Fibroblast of the conjunctiva (primary cell): ENCODE data around the gene BAK1.
"Not testable (repeated sequence)": the region's sequence is repeated elsewhere in the genome, so short reads cannot be mapped to it uniquely, and the experiment has no call there.

Experiments used
- DNase-seq: peaks from one replicate; pipeline ENCODE4 v3.0.0-alpha.2; 2010; ENCODE audit warnings: low read depth

The BAK1 gene

DNA sequence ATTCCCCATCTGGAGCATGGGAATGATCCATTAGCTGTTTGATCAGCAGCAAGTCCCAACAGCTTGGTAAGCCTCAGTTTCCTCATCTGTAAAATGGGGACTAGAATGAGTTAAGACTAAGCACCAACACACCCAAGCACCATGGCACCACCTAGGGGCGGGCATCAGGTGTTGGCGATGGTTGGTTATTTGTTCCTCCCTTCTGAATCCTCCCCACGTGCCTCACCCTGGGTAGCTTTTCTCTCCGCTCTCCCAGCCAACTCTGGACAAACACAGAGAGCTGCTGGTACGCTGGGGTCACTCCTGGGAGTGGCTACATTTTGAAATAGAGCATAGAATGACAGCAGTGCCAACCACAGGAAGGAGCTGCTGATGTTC, 27.7 kb upstream of the BAK1 start:
- DNase-seq: no peak

DNA sequence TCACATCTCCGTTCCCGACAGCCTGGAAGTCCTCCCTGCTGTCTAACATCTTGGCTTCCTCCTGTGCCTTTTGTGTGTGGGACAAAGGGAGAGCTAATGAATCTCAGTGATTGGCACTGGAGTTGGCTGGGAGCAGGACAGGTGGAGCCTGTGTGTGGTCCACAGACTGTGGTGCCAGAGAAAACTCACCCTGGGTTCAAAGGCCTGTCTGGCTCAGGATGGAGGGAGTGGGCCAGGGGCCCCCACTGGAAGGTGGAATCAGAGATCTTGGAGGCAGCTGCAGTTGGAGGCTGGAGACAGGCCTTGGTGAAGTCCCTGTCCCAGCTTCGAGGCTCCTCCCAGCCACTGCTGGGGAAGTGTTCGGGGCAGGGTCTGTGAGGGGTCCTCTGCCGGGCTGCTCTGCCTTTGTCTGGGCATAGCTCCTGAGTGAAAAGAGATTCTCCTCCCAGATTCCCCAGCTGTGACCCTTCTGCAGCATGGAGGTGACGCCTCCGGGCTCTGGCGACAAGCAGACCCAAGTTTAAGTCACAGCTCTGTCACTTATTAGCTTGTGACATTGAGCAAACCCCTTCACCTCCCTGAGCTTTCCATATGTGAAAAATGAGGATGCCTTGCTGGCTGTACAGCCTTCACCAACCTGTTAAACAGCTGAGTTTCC, 27.2 kb upstream of the BAK1 start:
- DNase-seq: no peak

DNA sequence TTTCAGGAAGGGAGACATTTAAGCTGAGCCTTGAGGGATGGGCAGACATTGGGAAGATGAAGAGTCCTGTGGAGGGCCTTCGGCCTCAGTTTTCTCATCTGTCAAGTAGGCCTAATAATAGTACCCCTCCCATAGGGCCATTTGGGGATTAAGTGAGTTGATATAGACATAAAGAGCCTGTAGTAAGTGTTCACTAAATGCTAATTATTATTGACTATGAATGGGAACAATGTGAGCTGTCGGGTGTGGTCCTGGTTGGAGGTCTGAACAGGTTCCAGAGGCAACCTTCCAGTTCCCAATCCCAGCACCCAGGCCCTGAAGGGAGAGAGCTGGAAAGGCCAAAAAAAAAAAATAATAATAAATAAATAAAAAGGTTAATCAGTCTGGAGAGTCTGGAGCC, 26.6 kb upstream of the BAK1 start:
- DNase-seq: no peak

DNA sequence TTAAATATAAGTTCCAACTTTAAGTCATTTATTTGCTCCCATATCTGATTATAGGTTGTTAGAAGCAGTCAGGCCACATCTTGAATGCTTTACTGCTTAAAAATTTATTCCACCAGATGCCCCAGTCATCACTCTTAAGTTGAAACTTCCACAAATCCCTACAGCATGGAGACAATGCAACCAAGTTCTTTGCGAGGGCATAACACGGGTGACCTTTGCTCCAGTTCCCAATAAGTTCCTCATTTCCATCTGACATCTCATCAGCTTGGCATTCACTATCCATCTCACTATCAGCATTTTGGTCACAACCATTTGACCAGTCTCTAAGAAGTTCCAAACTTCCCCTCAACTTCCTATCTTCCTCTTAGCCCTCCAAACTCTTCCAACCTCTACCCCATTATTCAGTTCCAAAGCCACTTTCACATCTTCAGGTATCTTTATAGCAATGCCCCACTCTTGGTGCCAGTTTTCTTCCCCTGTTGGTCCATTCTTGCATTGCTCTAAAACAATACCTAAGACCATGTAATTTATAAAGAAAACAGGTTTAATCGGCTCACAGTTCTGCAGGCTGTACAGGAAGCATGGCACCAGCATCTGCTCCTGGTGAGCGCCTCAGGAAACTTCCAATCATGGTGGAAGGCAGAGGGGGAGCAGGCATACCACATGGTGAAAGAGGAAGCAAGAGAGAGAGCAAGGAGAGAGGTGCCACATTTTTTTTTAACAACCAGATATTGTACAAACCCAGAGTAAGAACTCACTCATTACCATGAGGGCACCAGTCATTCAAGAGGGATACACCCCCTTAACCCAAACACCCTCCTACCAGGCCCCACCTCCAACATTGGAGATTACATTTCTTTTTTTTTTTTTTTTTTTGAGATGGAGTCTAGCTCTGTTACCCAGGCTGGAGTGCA, 25.1 kb upstream of the BAK1 start:
- DNase-seq: no peak

DNA sequence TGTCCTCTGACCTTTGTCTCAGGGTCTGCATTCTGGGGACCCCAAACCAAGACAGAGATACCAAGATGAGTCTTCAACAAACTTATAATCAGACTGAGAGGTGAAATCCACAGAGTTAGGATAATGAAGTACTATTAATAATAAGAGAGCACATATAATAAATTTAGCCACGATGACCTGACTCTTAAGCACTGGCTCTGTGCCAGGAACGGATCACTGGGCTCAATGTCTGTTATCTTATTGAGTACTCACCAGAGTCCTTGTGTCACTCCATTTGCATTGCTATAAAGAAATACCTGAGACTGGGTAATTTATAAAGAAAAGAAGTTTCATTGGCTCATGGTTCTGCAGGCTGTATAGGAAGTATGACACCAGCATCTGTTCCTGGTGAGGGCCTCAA, 22.1 kb upstream of the BAK1 start:
- DNase-seq: no peak

DNA sequence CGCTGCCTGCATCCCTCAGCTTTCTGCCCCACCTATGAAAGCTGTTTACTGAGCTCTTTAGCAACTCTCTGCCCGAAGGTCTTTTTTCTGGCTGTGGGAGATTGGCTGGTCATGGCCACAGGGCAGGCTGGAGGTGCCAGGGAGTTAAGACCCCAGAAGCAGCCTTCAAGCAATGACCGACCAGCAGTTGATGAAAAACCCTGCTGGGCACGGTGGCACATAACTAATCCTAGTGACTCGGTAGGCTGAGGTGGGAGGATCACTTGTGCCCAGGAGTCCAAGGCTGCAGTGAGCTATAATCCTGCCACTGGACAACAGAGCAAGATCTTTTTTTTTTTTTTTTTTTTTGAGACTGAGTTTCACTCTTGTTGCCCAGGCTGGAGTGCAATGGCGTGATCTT, 20.7 kb upstream of the BAK1 start:
- DNase-seq: no peak

DNA sequence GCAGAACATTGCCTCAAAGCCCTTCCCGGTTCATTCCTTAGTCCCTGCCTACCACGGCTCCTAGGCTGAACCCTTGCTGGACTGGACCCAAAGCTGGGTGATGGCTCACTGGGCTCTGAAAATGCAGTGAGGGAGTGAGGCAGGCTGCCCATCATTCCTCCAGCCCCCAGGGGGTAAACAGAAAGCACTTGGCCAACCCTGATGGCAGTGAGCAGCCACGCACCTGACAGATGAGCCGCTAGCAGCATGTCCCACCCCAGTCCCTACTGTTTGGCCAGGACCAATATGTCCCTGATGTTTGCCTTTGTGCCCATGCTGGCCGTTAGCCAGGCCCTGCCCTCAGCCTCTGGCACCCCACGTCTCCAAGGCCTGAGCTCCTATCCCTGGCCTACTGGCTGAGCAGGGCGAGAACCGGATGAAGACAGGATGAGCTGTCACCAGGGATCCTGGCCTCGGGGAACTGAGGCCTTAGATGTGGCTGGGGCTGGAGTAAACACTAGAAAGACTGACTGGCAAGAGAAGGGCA, 19.4 kb upstream of the BAK1 start:
- no peak for DNase-seq

DNA sequence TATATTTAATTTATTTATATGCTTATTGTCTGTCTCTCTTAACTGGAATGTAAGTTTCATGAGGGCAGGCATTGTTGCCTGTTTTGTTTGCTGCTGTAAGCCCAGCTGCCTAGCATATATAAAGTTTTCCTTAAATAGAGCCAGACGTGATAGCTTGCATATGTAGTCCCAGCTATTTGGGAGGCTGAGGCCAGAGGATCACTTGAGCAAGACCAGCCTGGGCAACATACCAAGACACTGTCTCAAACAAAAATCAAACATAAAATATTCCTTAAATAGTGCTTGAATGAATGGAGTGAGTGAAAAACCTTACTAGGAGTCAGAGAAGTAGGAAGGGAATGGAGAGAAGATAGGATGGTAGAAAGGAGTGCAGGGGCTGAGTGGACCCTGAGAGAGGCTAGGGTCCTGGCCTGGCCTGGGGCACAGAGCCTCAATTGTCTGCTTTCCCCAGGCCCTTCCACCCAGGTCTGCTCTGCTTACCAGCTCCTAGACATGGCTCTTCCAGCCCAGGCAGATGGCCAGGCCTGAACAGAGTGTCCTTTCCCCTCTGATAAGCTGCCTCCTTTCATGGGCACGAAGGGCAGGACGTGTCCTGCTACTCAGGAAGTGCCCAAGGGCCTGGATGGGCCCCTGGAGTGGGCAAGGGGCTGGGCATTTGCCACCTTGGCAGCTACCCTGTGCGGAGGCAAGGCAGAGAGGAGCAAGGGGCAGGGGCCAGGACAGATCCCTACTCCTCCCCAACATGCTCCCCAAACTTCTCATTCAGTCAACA, 17.7 kb upstream of the BAK1 start:
- DNase-seq: no peak

DNA sequence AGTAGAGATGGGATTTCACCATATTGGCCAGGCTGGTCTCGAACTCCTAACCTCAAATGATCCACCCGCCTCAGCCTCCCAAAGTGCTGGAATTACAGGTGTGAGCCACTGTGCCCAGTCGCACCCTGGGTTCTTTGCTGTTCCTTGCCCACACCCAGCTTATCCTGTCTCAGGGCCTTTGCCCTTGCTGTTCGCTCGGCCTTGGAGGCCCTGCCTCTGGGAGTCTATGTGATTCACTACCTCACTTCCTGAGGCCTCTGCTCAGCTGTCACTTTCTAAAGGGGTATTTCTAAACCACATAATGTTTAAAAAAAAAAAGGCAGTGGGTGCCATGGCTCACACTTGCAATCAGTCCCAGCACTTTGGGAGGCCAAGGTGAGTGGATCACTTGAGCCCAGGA, 16.8 kb upstream of the BAK1 start:
- DNase-seq: not testable (repeated sequence)

DNA sequence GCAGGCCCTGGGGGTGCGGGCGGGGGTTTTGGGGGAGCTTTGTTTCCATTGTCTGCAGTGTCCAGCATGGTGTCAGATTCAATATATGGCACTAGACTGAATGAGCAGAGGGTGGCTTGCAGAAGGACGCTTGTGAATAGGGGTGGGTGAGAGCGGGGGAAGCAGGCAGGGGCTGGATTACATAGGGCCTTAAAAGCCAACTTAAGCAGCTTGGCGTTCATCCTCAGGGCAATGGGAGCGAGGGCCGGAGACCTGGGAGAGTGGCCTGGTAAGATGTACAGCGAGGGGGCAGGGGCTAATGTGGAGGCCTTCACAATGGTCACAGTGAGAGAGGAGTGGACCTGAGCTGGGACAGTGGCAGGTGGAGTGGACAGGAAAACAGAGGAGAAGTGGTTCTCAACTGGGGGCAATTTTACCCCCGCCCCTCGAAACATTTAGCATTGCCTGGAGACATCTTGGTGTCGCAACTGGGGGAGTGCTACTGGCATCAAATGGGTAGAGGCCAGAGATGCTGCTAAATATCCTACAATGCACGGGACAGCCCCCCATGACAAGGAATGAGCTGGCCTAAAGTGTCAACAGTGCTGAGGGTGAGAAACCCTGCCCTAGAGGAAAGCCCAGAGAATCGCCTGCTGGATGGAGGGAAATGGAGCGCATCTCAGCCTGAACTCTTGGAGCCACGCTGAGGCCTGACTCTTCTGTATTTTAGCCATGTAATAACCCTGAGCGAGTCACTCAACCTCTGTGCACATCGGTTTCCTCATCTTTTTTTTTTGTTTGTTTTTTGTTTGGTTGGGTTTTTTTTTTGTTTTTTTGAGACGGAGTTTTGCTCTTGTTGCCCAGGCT, 15.1 kb upstream of the BAK1 start:
- DNase-seq: no peak

DNA sequence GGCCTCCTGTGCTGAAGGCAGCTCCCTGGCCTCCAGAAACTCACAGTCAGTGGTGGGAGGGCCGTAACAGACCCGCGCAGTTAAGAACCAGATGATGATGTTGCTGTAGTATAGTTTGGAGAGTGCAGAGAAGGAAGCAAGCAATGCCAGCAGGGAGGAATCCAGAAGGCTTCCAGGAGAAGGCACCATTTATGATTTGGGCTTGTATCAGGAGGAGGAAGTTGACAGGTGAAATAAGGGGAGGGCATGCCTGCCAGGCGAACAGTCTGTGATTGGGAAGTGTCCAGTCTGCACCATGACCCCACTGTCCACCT, 13.3 kb upstream of the BAK1 start:
- no peak for DNase-seq

DNA sequence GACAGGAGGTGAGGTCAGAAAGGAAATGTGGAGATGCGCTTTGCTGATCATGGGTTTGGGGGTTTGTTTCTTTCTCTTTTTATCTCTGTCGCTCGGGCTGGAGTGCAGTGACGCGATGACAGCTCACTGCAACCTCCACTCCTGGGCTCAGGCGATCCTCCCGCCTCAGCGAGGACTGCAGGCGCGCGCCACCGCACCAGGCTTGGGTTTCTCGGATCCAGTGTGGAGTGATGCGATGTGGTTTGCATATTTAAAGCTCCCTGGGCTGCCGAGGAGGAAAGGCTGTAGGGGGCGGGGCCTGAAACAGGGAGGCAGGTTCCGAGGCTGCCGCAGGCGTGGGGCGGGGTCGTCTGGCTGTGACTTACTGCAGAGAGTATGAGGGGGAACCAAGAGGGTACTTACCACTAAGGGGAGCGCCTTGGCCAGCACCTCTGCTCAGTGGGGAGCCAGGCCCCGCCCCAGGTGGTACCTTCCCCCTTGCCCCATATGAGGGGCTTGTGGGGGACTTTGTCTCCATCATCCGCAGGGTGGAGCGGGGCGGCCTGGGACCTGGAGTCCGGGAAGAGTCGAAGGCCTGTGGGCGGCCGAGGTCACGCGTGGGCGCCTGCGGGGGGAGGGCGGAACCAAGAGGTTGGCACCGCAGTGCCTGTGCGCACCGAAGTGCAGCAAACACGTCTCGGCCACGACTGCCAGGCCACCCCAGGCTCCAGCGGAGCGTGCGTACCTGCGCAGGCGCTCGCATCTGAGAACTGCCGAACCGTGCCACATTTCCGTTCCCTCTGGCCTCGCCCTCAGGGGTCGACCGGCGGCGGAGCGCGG, 12.7 kb upstream of the BAK1 start:
- DNase-seq: no peak

DNA sequence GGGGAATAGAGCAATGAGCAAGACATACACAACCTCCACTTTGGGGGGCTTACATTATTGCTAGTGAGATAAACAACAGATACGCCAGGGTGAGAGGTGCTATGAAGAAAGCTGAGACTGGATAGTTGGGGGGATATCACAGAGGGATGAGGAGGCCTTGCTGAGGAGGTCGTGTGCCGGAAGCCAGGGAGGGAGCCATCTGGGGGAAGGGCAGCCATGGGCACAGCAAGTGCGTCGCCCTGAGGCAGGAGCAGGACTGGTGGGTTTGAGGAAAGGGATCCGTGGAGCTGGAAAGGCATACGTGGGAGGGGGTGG, 12.2 kb upstream of the BAK1 start:
- DNase-seq: no peak

DNA sequence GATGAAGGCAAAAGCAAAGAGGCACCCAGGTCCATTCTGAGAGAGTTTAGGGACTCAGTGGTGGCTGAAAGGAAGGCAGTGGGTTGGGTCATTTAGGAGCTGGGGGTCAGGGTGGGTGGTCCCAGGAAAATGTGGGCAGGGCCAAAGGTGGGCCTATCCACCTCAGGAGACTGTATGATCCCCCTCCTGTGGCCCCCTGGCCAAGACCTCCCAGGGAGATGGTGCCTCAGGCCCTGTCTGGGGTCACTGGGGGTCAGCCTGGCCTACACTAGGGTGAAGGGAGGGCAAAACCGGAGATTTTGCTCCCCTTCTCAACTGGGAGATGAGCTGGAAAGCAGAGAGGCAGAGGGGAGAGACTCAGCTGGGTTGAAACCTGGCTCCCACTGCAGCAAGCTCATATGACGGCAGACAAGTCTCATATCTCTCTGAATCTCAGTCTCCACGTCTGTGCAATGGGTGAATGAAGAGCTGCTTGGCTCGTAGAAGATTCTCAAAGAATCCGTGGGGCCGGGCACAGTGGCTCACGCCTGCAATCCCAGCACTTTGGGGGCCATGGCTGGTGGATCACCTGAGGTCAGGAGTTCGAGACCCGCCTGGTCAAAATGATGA, 11.5 kb upstream of the BAK1 start:
- no peak for DNase-seq

DNA sequence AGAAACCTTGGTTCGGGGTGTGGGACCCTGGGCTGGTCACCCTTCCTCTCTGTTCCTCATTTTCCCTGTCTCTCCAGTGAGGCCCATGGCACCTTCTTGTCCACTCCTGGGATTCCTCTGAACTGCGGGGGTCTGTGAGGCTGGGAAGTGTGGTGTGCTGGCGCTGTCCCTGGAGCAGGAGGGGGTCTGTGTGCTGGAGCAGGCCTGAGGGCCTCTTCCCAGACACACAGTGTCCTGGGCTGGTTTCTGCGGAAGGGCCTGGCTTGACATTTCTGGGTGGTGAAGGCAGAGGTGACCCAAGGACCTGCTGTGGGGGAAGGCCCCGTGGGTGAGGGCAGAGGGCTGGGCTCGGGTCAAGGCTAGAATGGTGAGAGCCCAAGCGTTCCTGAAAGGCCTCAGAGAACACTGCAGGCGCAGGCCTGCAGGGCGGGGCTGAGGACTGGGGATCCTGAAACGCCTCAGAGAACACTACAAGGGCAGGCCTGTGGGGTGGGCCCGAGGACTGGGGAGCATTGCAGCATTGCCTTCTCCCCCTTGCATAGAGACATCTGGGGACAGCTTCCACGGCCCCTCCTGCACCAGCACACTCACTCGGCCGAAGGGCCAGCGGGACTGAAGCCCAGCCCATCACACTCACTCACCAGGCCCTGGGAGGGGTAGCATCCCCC, 10.6 kb upstream of the BAK1 start:
- no peak for DNase-seq

DNA sequence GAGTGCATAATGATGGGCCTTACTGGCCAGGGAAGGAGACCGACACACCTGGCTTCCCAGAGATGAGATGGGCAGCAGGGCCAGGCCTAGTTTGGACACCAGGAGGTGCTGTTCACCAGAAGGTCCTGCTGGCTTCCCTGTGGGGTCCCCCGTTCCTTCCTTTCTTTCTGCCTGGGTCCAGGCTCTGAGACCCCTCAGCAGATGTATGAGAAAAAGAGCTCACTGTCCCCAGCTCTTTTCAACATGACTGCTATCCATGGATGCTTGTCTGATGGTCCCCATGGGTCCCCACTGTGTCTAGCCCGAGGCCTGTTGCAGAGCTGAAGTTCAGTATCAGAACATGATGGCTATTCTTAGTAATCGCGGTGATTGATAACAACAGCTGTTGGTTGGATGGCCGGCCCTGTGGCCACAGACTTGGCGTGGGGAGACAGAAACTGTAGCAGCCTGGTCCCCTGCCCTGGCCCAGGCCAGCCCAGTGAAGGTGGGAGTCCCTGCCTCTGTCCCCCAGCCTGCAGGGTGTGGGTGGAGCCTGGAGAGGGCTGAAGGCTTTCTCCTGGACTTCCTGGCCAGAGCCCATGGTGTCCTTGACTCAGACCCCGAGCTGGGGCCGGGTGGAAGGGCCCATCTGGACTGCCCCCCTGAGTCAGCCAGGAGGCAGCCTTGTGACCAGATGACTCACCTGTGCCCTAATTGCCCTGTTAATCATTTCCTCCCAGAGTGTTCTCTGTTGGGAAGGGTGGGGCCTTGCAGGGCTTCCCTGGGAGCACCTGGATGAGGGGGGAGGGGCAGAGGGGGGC, 9.9 kb upstream of the BAK1 start:
- DNase-seq: peak; percentile 60

DNA sequence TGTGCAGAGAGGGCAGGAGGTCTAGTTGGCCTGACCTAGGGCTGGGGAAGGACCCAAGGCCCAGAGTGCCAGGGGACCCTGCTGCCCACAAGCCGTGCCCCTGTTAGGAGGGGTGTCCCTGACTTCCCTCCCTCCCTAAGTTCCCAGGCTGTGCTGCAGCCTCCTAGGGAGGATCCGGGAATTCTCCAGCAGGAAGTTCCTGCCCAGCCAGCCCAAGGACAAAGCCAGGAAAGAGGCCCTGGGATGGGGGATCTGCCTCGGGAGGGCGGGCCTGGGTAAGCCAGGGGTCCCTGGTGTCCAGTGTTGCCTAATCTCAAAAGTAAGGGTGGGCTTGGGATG, 9.3 kb upstream of the BAK1 start:
- DNase-seq: no peak

DNA sequence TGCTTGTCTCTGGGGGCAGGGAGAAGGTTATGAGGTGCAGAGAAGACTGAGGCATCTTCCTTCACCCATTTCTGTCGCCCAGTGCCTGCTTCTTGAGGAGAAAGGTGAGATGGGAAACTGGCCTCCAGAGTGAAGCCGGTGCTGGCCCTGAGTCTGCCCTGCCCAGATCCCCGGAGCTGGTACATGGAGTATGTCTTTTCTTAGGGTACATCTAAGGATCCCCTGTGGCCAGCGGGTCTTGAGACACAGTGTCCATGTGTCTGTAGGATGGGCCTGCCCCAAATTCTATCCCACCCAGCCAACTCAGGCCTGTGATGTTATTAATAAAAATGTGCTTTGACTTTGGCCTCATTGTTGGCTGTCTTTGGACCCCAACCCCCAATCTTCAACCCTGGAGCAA, 8.8 kb upstream of the BAK1 start:
- no peak for DNase-seq

DNA sequence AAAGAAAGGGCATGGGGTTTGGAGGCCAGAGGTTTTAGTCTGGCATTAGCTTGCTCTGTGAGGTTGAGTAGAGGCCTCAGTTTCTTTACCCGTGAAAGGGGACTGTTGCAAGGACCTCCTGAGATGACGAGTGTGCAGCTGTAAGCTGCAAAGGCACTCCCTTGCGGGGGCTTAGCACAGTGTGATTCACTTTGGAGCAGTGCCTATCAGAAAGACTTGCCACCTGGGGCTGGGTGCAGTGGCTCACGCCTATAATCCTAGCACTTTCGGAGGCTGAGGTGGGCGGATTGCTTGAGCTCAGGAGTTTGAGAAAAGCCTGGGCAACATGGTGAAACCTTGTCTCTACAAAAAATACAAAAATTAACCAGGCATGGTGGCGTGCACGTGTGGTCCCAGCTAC, 7.5 kb upstream of the BAK1 start:
- DNase-seq: no peak
